Endothelial cell of umbilical vein (primary cell): ENCODE data around the gene WARS2. TPM values are rescaled to one million over a fixed set of nuclear protein-coding genes. Genes with fewer than 3 reads are reported as not detected.

Experiments
- BruUV-seq: library from RNA; stranded (reverse); fragments of 400-500 nt; replicated peaks from 2 replicates; lab custom pipeline; 2021; lab: Mats Ljungman, UMichigan
- CTCF ChIA-PET: fragments of 300-600, 350-600 bp; sonication (Branson Sonifier 250); formaldehyde crosslinking; loops from one replicate; lab custom pipeline; 2021; ENCODE audit warnings: antibody characterized with exemption, inconsistent platforms; lab: Charles Lee
- POLR2A ChIA-PET: fragments of 300-600, 350-600 bp; sonication (Branson Sonifier 250); formaldehyde crosslinking; loops from one replicate; lab custom pipeline; 2021; ENCODE audit warnings: antibody characterized with exemption, inconsistent platforms; lab: Charles Lee
- DNase-seq: peaks from one replicate; pipeline ENCODE4 v3.0.0-alpha.2; 2011; ENCODE audit warnings: low read depth, low spot score
- FAIRE-seq: peaks from 2 replicates; lab custom pipeline; 2011; peaks lifted over from hg19 to GRCh38; lab: Jason Lieb, UNC
- H2AFZ ChIP-seq: 2 replicates; pipeline ENCODE4 v1.6.0; 2012; ENCODE audit warnings: low read depth, low read length, control low read depth, inconsistent platforms
- H3K27ac ChIP-seq: 2 replicates; pipeline ENCODE4 v1.5.1; 2011; ENCODE audit warnings: low read depth, mild to moderate bottlenecking, control low read depth, low read length, moderate library complexity; ENCODE audit not compliant: insufficient read depth
- H3K27me3 ChIP-seq, 2 experiments: 2 replicates each; pipeline versions ENCODE4 v1.6.0 to v1.6.1; 2011; ENCODE audit warnings: low read length in 2 of 2, mixed read lengths in 1 of 2; ENCODE audit not compliant: control insufficient read depth in 2 of 2, insufficient read depth in 2 of 2
- H3K36me3 ChIP-seq, 2 experiments: 2 replicates in 1 of 2; 3 replicates in 1 of 2; pipeline ENCODE4 v1.5.1; 2011; ENCODE audit warnings: low read length in 2 of 2, mild to moderate bottlenecking in 1 of 2, moderate library complexity in 1 of 2; ENCODE audit not compliant: control insufficient read depth in 2 of 2, insufficient read depth in 2 of 2; ENCODE audit errors: extremely low read depth in 1 of 2
- H3K4me1 ChIP-seq: 3 replicates; pipeline ENCODE4 v1.5.1; 2011; ENCODE audit warnings: mild to moderate bottlenecking, low read length; ENCODE audit not compliant: control insufficient read depth, insufficient read depth; ENCODE audit errors: extremely low read depth
- H3K4me2 ChIP-seq: 2 replicates; pipeline ENCODE4 v1.6.1; 2011; ENCODE audit warnings: low read length, control low read depth, mixed read lengths; ENCODE audit not compliant: insufficient read depth
- H3K4me3 ChIP-seq, 3 experiments: fragments of 200-600 bp in 1 of 3; sonication (generic), shearing (Covaris generic) in 1 of 3; replicated peaks in 1 of 3; 2 replicates each; pipeline ENCODE4 v1.5.1; 2011 to 2016; ENCODE audit warnings: control low read depth in 3 of 3, low read length in 3 of 3, mild to moderate bottlenecking in 2 of 3, inconsistent platforms in 1 of 3, low read depth in 1 of 3, moderate library complexity in 1 of 3; ENCODE audit not compliant: insufficient read depth in 1 of 3
- H3K79me2 ChIP-seq: 2 replicates; pipeline ENCODE4 v1.6.0; 2012; ENCODE audit warnings: low read length, inconsistent platforms; ENCODE audit not compliant: control insufficient read depth, insufficient read depth
- H3K9ac ChIP-seq: replicated peaks from 2 replicates; pipeline ENCODE3; 2011; ENCODE audit warnings: low read length, control low read depth; ENCODE audit not compliant: insufficient read depth; ENCODE audit errors: extremely low read depth
- H3K9me1 ChIP-seq: replicated peaks from 3 replicates; pipeline ENCODE4 v1.6.0; 2011; ENCODE audit warnings: mild to moderate bottlenecking, low read length; ENCODE audit not compliant: control insufficient read depth, insufficient read depth; ENCODE audit errors: extremely low read depth
- H3K9me3 ChIP-seq: replicated peaks from 2 replicates; pipeline ENCODE4 v1.5.1; 2012; ENCODE audit warnings: low read length, inconsistent platforms; ENCODE audit not compliant: control insufficient read depth, insufficient read depth
- H4K20me1 ChIP-seq: replicated peaks from 2 replicates; pipeline ENCODE3; 2011; ENCODE audit warnings: mild to moderate bottlenecking, low read length; ENCODE audit not compliant: control insufficient read depth, insufficient read depth; ENCODE audit errors: extremely low read depth
- CTCF ChIP-seq, 2 donors: IDR thresholded peaks; 1 replicate in 1 of 2; 2 replicates in 1 of 2; pipeline ENCODE4 v1.5.1; 2011; ENCODE audit warnings: low read length in 2 of 2, mild to moderate bottlenecking in 2 of 2, moderate library complexity in 2 of 2, control low read depth in 1 of 2, inconsistent platforms in 1 of 2, low read depth in 1 of 2; ENCODE audit not compliant: insufficient read depth in 1 of 2; ENCODE audit errors: extremely low read depth in 1 of 2
- EZH2 ChIP-seq: IDR thresholded peaks from 2 replicates; pipeline ENCODE4 v1.6.1; 2012; ENCODE audit warnings: borderline replicate concordance, low read depth, mild to moderate bottlenecking, moderate library complexity, low read length, inconsistent platforms; ENCODE audit not compliant: severe bottlenecking
- FOS ChIP-seq: IDR thresholded peaks from 2 replicates; pipeline ENCODE4 v1.6.1; 2011; ENCODE audit warnings: mild to moderate bottlenecking, low read length, moderate library complexity, borderline replicate concordance; ENCODE audit not compliant: insufficient read depth
- GATA2 ChIP-seq: IDR thresholded peaks from 2 replicates; pipeline ENCODE4 v1.7.0; 2011; ENCODE audit warnings: low read depth, mild to moderate bottlenecking, moderate library complexity, mixed read lengths, low read length; ENCODE audit not compliant: insufficient read length, insufficient read depth
- JUN ChIP-seq: IDR thresholded peaks from 2 replicates; pipeline ENCODE4 v1.6.1; 2011; ENCODE audit warnings: borderline replicate concordance, low read depth; ENCODE audit not compliant: insufficient read length, insufficient read depth
- MAX ChIP-seq: IDR thresholded peaks from 2 replicates; pipeline ENCODE4 v1.6.1; 2011; ENCODE audit not compliant: insufficient read depth, insufficient read length
- MYC ChIP-seq: IDR thresholded peaks from one replicate; pipeline ENCODE4 v1.6.1; 2011; ENCODE audit warnings: mild to moderate bottlenecking, low read depth, low read length
- POLR2A ChIP-seq: IDR thresholded peaks from 2 replicates; pipeline ENCODE4 v1.6.1; 2012; ENCODE audit warnings: low read depth, mild to moderate bottlenecking, control low read depth, low read length
- POLR2AphosphoS5 ChIP-seq: IDR thresholded peaks from 2 replicates; pipeline ENCODE4 v1.6.1; 2012; ENCODE audit warnings: low read depth, mild to moderate bottlenecking, control low read depth, low read length, moderate library complexity; ENCODE audit not compliant: insufficient read depth
- dilution Hi-C: fragments of 300-500 bp; cut with MboI; formaldehyde crosslinking; loops from one replicate; pipeline ENCODE4 v1.15.0; 2019; ENCODE audit warnings: low sequenced_read_pairs; ENCODE audit not compliant: extremely low pct_ligation_motif_present
- intact Hi-C: fragments of 100-400 bp; cut with micrococcal nuclease; formaldehyde crosslinking; loops from one replicate; pipeline ENCODE4 v1.10.0; 2022
- polyA plus RNA-seq, 4 experiments: library from polyadenylated mRNA; depleted of rRNA in 3 of 4; stranded (reverse) in 3 of 4; unstranded in 1 of 4; fragments of >200 nt; gene quantifications; 2 replicates each; pipeline versions ENCODE4 v1.2.1 to v1.2.3, GENCODE V29; 2011 to 2012; ENCODE audit warnings: missing spikeins in 1 of 4
- total RNA-seq: library from RNA; stranded (reverse); gene quantifications from 2 replicates; pipeline ENCODE4 v1.2.3, GENCODE V29; 2021

WARS2 gene
- total and polyA plus RNA-seq, 2 donors (not counting 3 experiments of a cell fraction or from before 2014, with no cell fraction given), result 5.9 to 11.8 TPM

- intact Hi-C loops (no loop called here), dilution Hi-C loops (no loop called here)
- no peaks in the 10 kb centered on the region for H3K36me3 ChIP-seq
- FAIRE-seq, result no peak
- no peak for DNase-seq
- H2AFZ ChIP-seq, result no peak overlapping the region
- peaks cover 88 to 95% of the 10 kb centered on the region in 2 experiments for H3K27me3 ChIP-seq
- no TSS peak for BruUV-seq
- no peaks in the 10 kb centered on the region for H3K79me2 ChIP-seq
- POLR2A ChIA-PET, result no interaction called here
- CTCF ChIA-PET, result interaction anchor here (0.6 to 1.8 kb wide), 3 partner anchors 12 to 137 kb away, joined by 3 to 10 read pairs (median 4); no protein-coding TSS in a partner anchor
- H4K20me1 ChIP-seq, result no peaks in the 10 kb centered on the region
- H3K27ac ChIP-seq, result no peak overlapping the region
- no peak overlapping the region for H3K4me2 ChIP-seq
- H3K4me1 ChIP-seq, result peaks cover 6% of the 10 kb centered on the region
- H3K9me1 ChIP-seq, result no peaks in the 10 kb centered on the region
- TF ChIP-seq CTCF (IDR thresholded peaks at IDR 0.05; ENCODE audit: extremely low read depth in 1 of 2, insufficient read depth in 1 of 2, low read depth in 1 of 2, low read length in 2 of 2) (no peak), MAX (no peak), EZH2 (no peak), POLR2A (no peak), JUN (no peak), POLR2AphosphoS5 (no peak), MYC (no peak), FOS (no peak), GATA2 (no peak)
- no peak overlapping the region for H3K9ac ChIP-seq
- H3K9me3 ChIP-seq, result no peaks in the 10 kb centered on the region
- H3K4me3 ChIP-seq, result no peak overlapping the region
Measured at GRCh38 chr1:118997225-118997624, 143.2 kb downstream of the WARS2 start.
